ENCODE data around the gene CXCR5. TPM values are rescaled to one million over a fixed set of nuclear protein-coding genes. Genes with fewer than 3 reads are reported as not detected.

Gene CXCR5
- total RNA-seq, 1 donor from 2014 or later: 6.4 TPM

DNA sequence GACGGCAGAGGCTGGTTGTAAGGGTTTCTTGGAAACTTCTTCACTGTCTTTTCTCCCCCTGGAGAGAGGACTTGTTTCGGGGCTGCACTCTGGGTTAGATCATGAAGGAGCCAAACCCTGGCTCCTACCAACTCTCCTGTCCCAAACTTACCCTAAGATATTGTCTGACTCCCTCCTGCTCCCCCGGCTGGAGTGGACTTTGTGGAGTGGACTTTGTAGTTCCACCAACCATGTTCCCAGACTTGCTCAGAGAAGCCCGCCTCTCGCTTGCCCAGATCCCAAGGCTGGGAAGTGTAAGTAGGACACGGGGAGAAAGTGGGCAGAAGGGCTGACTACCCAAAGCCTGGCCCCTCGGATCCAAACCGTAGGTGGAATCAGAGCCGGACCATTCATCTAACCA lies 1.2 kb downstream of the CXCR5 start:
- Mint-ChIP-seq H3K4me1 (peaks cover 52% of the 10 kb centered on the region), H3K27ac (peak overlapping the region; percentile 6), H3K9me3 (no peaks in the 10 kb centered on the region), H3K4me3 (peak overlapping the region; percentile 66), H3K36me3 (ENCODE audit: low read depth) (no peaks in the 10 kb centered on the region), H3K27me3 (no peaks in the 10 kb centered on the region)
- DNase-seq: no peak
- intact Hi-C loops (cut with micrococcal nuclease): loop anchor here (5.0 kb wide), 2 partner anchors 193 to 443 kb away; no protein-coding TSS in a partner anchor

DNA sequence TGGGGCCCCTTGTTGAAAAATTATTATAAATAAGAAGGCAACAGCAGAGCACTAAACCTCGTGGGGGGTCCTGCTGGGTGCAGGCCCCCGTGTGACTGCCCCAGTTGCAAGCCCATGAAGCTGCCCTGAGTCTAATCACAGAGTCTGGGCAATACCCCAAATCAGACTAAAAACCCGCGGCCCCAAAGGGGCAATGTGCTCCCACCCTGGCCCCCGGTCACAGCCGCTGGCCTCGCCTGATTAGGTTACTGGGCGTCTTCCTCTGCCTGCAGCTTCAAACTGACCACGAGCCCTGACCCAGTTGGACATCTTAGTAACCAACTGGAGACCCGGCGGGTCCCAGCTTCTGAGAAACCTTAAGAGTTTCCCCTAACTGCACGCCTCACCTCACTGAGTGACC lies 1.6 kb downstream of the CXCR5 start:
- no peak overlapping the region for H3K4me3 Mint-ChIP-seq

DNA sequence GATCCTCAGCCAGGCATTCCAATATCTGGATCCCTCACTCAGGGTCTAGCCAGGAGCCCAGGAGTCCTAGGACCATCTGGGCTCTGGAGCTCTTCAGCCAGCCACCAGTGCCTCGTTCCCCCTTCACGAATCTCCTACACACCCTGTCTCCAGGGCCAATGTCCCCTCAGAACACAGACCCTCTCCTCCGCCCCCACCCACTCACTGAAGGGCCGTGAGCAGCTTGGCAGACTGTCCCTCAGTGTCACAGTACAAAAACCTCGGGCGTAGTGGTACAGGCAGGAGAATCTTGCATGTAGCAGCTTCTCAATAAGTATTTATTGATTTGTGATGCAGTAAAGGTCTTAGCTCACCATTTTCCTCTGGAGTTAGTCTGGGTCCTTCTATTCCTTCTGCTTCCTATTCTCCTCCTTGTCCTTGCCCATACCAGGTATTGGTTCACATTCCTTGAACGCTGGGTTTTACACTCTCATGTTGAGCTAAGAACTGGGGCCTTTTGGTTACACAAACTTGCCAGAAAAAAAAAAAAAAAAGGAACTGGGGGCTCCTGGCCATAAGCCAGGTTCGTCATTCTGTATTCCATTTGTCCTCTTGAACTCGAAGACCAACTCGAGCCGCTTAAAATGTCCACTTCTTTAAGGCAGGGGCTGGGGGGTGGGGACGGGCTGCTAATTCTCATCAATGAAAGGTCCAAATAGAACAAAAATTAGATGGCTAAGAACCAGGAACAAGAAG lies 2.3 kb downstream of the CXCR5 start:
- DNase-seq: no peak
- Mint-ChIP-seq H3K27ac (no peak overlapping the region), H3K36me3 (ENCODE audit: low read depth) (no peaks in the 10 kb centered on the region), H3K4me3 (no peak overlapping the region), H3K9me3 (no peaks in the 10 kb centered on the region), H3K4me1 (peaks cover 52% of the 10 kb centered on the region), H3K27me3 (no peaks in the 10 kb centered on the region)
- intact Hi-C loops (cut with micrococcal nuclease): no loop called here

More for the DNA sequence above, 1.6 kb downstream of the CXCR5 start:
- Mint-ChIP-seq H3K4me1 (peaks cover 51% of the 10 kb centered on the region), H3K27me3 (no peaks in the 10 kb centered on the region), H3K27ac (no peak overlapping the region), H3K9me3 (no peaks in the 10 kb centered on the region), H3K36me3 (ENCODE audit: low read depth) (no peaks in the 10 kb centered on the region)
- intact Hi-C loops (cut with micrococcal nuclease): no loop called here
- DNase-seq: no peak

DNA sequence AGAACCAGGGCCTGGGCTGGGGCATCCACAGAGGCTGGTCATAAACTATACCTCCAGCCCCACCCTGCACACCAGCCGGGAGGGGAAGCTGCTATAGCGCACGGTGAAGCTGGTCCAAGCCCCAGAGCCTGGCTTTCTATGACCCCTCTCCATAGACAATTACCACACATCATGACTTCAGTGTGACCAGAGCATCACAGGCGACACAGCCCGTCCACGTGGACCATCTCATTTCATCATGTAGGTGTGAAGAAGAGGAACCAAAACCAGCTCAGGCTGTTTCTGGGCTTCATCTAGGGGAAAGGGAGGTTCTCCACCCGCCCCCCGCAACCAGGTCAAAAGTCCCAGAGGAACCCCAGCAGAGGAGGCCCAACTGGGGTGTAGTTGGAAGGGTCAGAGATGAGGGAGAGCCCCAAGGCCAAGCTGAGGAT lies 3.0 kb downstream of the CXCR5 start:
- Mint-ChIP-seq H3K4me1 (peaks cover 45% of the 10 kb centered on the region), H3K4me3 (no peak overlapping the region), H3K9me3 (no peaks in the 10 kb centered on the region), H3K27ac (no peak overlapping the region), H3K27me3 (no peaks in the 10 kb centered on the region), H3K36me3 (ENCODE audit: low read depth) (no peaks in the 10 kb centered on the region)
- intact Hi-C loops (cut with micrococcal nuclease): no loop called here
- no peak for DNase-seq

DNA sequence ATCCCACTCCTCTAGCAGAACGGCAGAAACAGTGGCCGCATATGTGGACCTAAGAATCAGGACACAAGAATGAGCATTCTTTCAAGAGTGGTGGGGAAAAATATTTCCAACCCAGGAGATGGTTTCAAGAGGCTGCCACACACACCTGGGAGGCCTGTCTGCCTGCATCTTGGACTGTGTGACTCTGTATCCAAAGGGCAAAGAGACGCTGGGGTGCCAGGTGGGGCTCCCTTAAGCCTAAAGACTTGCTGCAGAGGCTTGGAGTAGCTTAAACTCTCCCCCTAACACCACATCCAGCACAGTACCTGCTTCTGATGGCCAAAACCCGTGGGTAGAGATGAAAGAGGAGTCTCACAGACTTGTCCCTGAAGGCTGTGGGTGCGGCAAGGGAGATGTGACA lies 3.5 kb downstream of the CXCR5 start:
- peaks cover 48% of the 10 kb centered on the region for H3K4me1 Mint-ChIP-seq

DNA sequence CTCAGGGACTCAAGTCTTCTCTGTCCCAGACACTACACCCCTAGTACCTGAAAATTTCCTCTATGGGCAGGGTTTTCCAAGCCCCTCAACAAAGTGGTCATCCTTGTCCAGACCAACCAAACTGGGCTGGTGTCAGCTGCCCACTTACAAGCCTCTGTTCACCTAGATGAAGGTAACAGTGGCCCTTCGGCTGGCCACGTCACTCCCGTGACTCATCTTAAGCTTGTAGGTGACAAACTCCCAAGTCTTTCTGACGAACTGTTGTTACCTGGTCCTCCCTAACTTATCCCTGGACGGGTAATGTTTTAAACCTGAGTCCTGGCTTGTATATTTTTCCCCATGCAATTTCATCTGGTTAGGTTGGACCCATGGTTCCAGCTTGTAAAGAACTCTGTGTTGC lies 4.7 kb downstream of the CXCR5 start:
- H3K9me3 Mint-ChIP-seq: no peaks in the 10 kb centered on the region
- intact Hi-C loops (cut with micrococcal nuclease): no loop called here
- no peak overlapping the region for H3K27ac Mint-ChIP-seq
- H3K4me3 Mint-ChIP-seq: no peak overlapping the region
- no peaks in the 10 kb centered on the region for H3K27me3 Mint-ChIP-seq
- peaks cover 48% of the 10 kb centered on the region for H3K4me1 Mint-ChIP-seq
- H3K36me3 Mint-ChIP-seq (ENCODE audit: low read depth): no peaks in the 10 kb centered on the region
- DNase-seq: no peak

More for the DNA sequence above, 3.5 kb downstream of the CXCR5 start:
- Mint-ChIP-seq H3K4me3 (no peak overlapping the region), H3K27me3 (no peaks in the 10 kb centered on the region), H3K9me3 (no peaks in the 10 kb centered on the region), H3K36me3 (ENCODE audit: low read depth) (no peaks in the 10 kb centered on the region), H3K27ac (peak overlapping the region; percentile 40)
- no peak for DNase-seq
- intact Hi-C loops (cut with micrococcal nuclease): no loop called here

DNA sequence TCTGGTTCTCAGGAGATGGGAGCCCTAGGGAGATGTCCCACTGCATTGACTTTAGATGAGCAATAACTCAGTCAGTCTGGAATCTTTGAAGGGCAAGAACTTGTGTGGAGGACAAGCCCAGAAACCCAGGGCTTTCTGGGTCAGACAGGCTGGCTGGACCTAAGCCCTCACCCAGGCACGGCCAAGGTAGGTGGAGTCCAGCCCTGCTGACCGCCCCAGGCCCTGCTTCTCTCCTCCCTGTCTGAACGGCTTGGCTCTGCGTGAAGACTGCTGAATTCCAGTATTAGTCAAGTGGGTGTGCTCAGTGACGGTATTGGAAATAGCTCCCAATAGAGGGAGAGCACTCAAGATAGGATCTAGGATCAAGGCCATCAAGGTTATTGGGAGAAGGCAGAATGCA lies 6.1 kb downstream of the CXCR5 start:
- peaks cover 6% of the 10 kb centered on the region for H3K36me3 Mint-ChIP-seq (ENCODE audit: low read depth)
- peaks cover 53% of the 10 kb centered on the region for H3K4me1 Mint-ChIP-seq
- H3K27me3 Mint-ChIP-seq: no peaks in the 10 kb centered on the region
- intact Hi-C loops (cut with micrococcal nuclease): no loop called here
- DNase-seq: no peak
- H3K4me3 Mint-ChIP-seq: no peak overlapping the region
- H3K27ac Mint-ChIP-seq: no peak overlapping the region
- H3K9me3 Mint-ChIP-seq: no peaks in the 10 kb centered on the region

DNA sequence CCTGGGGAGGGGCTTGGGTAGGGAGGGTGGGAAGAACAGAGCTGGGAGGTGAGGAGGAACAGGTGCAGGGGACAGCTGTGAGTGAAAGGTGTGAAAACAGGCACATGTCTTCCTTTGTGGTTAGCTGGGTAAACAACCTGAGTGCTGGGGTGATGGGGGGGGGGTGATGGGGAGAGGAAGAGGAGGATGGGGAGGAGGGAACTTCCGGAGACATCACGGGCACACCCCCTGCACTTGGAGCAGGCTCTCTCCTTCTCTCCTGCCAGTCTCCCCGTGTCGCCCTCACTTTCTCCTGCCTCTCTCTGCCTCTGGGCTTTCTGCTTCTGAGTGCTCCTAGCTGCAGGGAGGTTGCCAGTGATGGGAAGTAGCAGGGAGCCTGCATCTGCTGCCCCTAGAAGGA lies 8.8 kb downstream of the CXCR5 start:
- peak; percentile 85 for DNase-seq
- intact Hi-C loops (cut with micrococcal nuclease): loop anchor here (1.0 to 2.0 kb wide), 2 partner anchors 16 to 22 kb away; no protein-coding TSS in a partner anchor
- H3K36me3 Mint-ChIP-seq (ENCODE audit: low read depth): peaks cover 14% of the 10 kb centered on the region
- peak overlapping the region; percentile 63 for H3K4me3 Mint-ChIP-seq
- H3K9me3 Mint-ChIP-seq: no peaks in the 10 kb centered on the region
- no peaks in the 10 kb centered on the region for H3K27me3 Mint-ChIP-seq
- H3K27ac Mint-ChIP-seq: peak overlapping the region; percentile 84
- H3K4me1 Mint-ChIP-seq: peaks cover 68% of the 10 kb centered on the region

DNA sequence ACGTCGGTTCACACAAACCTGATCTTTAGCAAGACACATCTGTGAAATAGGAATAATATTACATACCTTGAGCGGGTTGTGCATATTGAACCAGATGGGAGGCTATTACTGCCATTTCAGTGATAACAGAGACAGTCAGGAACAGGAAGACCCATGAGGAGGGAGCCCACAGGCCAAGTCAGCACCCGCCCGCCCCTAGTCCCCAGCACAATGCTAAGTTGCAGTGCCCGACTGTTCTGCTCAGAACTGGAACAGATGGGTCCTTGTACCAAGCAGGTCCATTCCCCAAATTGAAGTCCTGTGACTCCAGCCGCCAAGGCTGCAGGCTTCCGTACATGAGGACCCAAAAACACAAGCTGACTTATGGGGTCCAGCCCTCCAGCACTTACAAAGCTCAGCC lies 9.3 kb downstream of the CXCR5 start:
- intact Hi-C loops (cut with micrococcal nuclease): loop anchor here (1.0 to 2.0 kb wide), 2 partner anchors 16 to 23 kb away; no protein-coding TSS in a partner anchor
- no peaks in the 10 kb centered on the region for H3K9me3 Mint-ChIP-seq
- DNase-seq: no peak
- H3K36me3 Mint-ChIP-seq (ENCODE audit: low read depth): peaks cover 17% of the 10 kb centered on the region
- no peaks in the 10 kb centered on the region for H3K27me3 Mint-ChIP-seq
- H3K27ac Mint-ChIP-seq: peak overlapping the region; percentile 84
- H3K4me1 Mint-ChIP-seq: peaks cover 71% of the 10 kb centered on the region
- peak overlapping the region; percentile 63 for H3K4me3 Mint-ChIP-seq

DNA sequence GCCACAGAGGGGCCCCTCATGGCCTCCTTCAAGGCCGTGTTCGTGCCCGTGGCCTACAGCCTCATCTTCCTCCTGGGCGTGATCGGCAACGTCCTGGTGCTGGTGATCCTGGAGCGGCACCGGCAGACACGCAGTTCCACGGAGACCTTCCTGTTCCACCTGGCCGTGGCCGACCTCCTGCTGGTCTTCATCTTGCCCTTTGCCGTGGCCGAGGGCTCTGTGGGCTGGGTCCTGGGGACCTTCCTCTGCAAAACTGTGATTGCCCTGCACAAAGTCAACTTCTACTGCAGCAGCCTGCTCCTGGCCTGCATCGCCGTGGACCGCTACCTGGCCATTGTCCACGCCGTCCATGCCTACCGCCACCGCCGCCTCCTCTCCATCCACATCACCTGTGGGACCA lies 10.0 kb downstream of the CXCR5 start:
- Mint-ChIP-seq H3K27ac (peak overlapping the region; percentile 18), H3K36me3 (ENCODE audit: low read depth) (peaks cover 20% of the 10 kb centered on the region), H3K4me1 (peaks cover 67% of the 10 kb centered on the region), H3K9me3 (no peaks in the 10 kb centered on the region), H3K27me3 (no peaks in the 10 kb centered on the region), H3K4me3 (peak overlapping the region; percentile 44)
- intact Hi-C loops (cut with micrococcal nuclease): loop anchor here (2.0 kb wide), 1 partner anchor 17 kb away; no protein-coding TSS in a partner anchor
- DNase-seq: no peak

DNA sequence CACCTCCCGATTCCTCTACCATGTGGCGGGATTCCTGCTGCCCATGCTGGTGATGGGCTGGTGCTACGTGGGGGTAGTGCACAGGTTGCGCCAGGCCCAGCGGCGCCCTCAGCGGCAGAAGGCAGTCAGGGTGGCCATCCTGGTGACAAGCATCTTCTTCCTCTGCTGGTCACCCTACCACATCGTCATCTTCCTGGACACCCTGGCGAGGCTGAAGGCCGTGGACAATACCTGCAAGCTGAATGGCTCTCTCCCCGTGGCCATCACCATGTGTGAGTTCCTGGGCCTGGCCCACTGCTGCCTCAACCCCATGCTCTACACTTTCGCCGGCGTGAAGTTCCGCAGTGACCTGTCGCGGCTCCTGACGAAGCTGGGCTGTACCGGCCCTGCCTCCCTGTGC lies 10.5 kb downstream of the CXCR5 start:
- peaks cover 65% of the 10 kb centered on the region for H3K4me1 Mint-ChIP-seq
- peak overlapping the region; percentile 20 for H3K4me3 Mint-ChIP-seq
- intact Hi-C loops (cut with micrococcal nuclease): no loop called here
- peak overlapping the region; percentile 18 for H3K27ac Mint-ChIP-seq
- no peak for DNase-seq
- no peaks in the 10 kb centered on the region for H3K9me3 Mint-ChIP-seq
- H3K27me3 Mint-ChIP-seq: no peaks in the 10 kb centered on the region
- peaks cover 21% of the 10 kb centered on the region for H3K36me3 Mint-ChIP-seq (ENCODE audit: low read depth)

DNA sequence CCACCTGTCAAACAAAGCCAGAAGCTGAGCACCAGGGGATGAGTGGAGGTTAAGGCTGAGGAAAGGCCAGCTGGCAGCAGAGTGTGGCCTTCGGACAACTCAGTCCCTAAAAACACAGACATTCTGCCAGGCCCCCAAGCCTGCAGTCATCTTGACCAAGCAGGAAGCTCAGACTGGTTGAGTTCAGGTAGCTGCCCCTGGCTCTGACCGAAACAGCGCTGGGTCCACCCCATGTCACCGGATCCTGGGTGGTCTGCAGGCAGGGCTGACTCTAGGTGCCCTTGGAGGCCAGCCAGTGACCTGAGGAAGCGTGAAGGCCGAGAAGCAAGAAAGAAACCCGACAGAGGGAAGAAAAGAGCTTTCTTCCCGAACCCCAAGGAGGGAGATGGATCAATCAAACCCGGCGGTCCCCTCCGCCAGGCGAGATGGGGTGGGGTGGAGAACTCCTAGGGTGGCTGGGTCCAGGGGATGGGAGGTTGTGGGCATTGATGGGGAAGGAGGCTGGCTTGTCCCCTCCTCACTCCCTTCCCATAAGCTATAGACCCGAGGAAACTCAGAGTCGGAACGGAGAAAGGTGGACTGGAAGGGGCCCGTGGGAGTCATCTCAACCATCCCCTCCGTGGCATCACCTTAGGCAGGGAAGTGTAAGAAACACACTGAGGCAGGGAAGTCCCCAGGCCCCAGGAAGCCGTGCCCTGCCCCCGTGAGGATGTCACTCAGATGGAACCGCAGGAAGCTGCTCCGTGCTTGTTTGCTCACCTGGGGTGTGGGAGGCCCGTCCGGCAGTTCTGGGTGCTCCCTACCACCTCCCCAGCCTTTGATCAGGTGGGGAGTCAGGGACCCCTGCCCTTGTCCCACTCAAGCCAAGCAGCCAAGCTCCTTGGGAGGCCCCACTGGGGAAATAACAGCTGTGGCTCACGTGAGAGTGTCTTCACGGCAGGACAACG lies 11.7 kb downstream of the CXCR5 start:
- peaks cover 25% of the 10 kb centered on the region for H3K36me3 Mint-ChIP-seq (ENCODE audit: low read depth)
- DNase-seq: peak; percentile 91
- H3K27me3 Mint-ChIP-seq: no peaks in the 10 kb centered on the region
- H3K27ac Mint-ChIP-seq: peak overlapping the region; percentile 83
- H3K9me3 Mint-ChIP-seq: no peaks in the 10 kb centered on the region
- H3K4me1 Mint-ChIP-seq: peaks cover 60% of the 10 kb centered on the region
- H3K4me3 Mint-ChIP-seq: peak overlapping the region; percentile 83
- intact Hi-C loops (cut with micrococcal nuclease): loop anchor here (1.0 kb wide), 1 partner anchor 12 kb away; the partner anchor contains the start of gene CXCR5

DNA sequence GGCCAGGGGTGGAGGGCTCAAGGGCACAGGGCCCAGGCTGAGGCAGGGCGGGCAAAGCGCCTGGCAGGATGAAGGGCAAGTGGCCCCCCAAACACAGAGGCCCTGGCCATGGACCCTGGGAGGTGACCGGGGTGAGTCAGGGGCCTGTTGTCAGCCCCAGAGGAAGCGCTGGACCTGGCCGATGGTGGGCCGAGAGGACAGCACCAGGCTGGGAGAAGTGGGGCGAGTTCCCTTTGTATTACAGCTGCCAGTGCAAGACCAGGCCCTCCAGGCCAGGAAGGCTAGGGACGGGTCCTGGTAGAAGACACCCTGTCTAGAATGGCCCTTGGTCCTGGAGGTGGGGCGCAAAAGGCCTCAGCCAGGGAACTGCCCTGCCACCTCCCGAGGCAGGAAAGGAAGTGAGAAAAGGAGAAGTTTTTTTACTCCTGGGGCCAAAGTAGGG lies 12.8 kb downstream of the CXCR5 start:
- H3K36me3 Mint-ChIP-seq (ENCODE audit: low read depth): peaks cover 32% of the 10 kb centered on the region
- no peaks in the 10 kb centered on the region for H3K9me3 Mint-ChIP-seq
- no peak for DNase-seq
- no peak overlapping the region for H3K4me3 Mint-ChIP-seq
- H3K27ac Mint-ChIP-seq: peak overlapping the region; percentile 43
- intact Hi-C loops (cut with micrococcal nuclease): no loop called here
- H3K27me3 Mint-ChIP-seq: no peaks in the 10 kb centered on the region
- H3K4me1 Mint-ChIP-seq: peaks cover 57% of the 10 kb centered on the region
